ENCODE data around the gene LSM4. TPM values are rescaled to one million over a fixed set of nuclear protein-coding genes. Genes with fewer than 3 reads are reported as not detected.

Gene LSM4
- total and polyA plus RNA-seq, 2 experiments from 2014 or later: 591 to 637 TPM

GRCh38 chr19:18298601-18299000, 24.3 kb downstream of the LSM4 start:
- H2AFZ ChIP-seq: no peak overlapping the region
- H3K27me3 ChIP-seq (ENCODE audit: insufficient read depth): no peaks in the 10 kb centered on the region
- H3K36me3 ChIP-seq (ENCODE audit: insufficient read depth): no peaks in the 10 kb centered on the region
- no peaks in the 10 kb centered on the region for H4K20me1 ChIP-seq (replicated peaks; ENCODE audit: insufficient read depth)
- H3K9me2 ChIP-seq (ENCODE audit: insufficient read depth): no peaks in the 10 kb centered on the region
- H3K4me2 ChIP-seq: no peak overlapping the region
- Mint-ChIP-seq H3K4me1 (peaks cover 13% of the 10 kb centered on the region), H3K27me3 (ENCODE audit: insufficient read depth, low read depth, poor library complexity) (peaks cover 15% of the 10 kb centered on the region), H3K36me3 (ENCODE audit: low read depth) (no peaks in the 10 kb centered on the region), H3K9me3 (no peaks in the 10 kb centered on the region), H3K4me3 (no peak overlapping the region), H3K27ac (no peak overlapping the region)
- DNase-seq (ENCODE audit: low spot score) (no peak), ATAC-seq (no peak)
- no peak overlapping the region for H3K27ac ChIP-seq (ENCODE audit: low read depth)
- H3F3A ChIP-seq (replicated peaks; ENCODE audit: low read depth): peaks cover 16% of the 10 kb centered on the region
- H3K4me1 ChIP-seq (ENCODE audit: insufficient read depth): peaks cover 22% of the 10 kb centered on the region; the same call in 1 of the 2 replicates
- no peak for TF ChIP-seq NANOG (IDR thresholded peaks at IDR 0.05; ENCODE audit: borderline replicate concordance)
- TF ChIP-seq ZNF114 (CRISPR knock-in tag; IDR thresholded peaks at IDR 0.05): no peak
- no peak overlapping the region for H3K4me3 ChIP-seq
- no peaks in the 10 kb centered on the region; the same call in 1 of the 2 replicates for H3K79me2 ChIP-seq (replicated peaks; ENCODE audit: insufficient read depth)

GRCh38 chr19:18297308-18297707, 25.6 kb downstream of the LSM4 start:
- DNase-seq (ENCODE audit: low spot score) (no peak), ATAC-seq (no peak)
- no peaks in the 10 kb centered on the region for H3K27me3 ChIP-seq (ENCODE audit: insufficient read depth)
- Mint-ChIP-seq H3K36me3 (ENCODE audit: low read depth) (no peaks in the 10 kb centered on the region), H3K4me3 (no peak overlapping the region), H3K27ac (no peak overlapping the region), H3K27me3 (ENCODE audit: insufficient read depth, low read depth, poor library complexity) (peaks cover 17% of the 10 kb centered on the region), H3K9me3 (peaks cover 2% of the 10 kb centered on the region; the same call in 1 of the 3 replicates), H3K4me1 (peaks cover 17% of the 10 kb centered on the region)
- peaks cover 20% of the 10 kb centered on the region for H3K4me1 ChIP-seq (ENCODE audit: insufficient read depth)
- no peak overlapping the region for H2AFZ ChIP-seq
- H3K4me3 ChIP-seq: no peak overlapping the region
- H4K20me1 ChIP-seq (replicated peaks; ENCODE audit: insufficient read depth): no peaks in the 10 kb centered on the region
- H3F3A ChIP-seq (replicated peaks; ENCODE audit: low read depth): peaks cover 19% of the 10 kb centered on the region
- no peak overlapping the region for H3K27ac ChIP-seq (ENCODE audit: low read depth)
- no peak for TF ChIP-seq EZH2phosphoT487 (IDR thresholded peaks at IDR 0.05; ENCODE audit: unreplicated experiment)
- no peak for TF ChIP-seq ZNF331 (CRISPR knock-in tag; IDR thresholded peaks at IDR 0.05; ENCODE audit: low read depth)
- TF ChIP-seq STAT1 (IDR thresholded peaks at IDR 0.05; ENCODE audit: unreplicated experiment): no peak
- no peak for TF ChIP-seq REST (IDR thresholded peaks at IDR 0.05; ENCODE audit: unreplicated experiment)
- no peak for TF ChIP-seq ZNF462 (CRISPR knock-in tag; IDR thresholded peaks at IDR 0.05)
- TF ChIP-seq POLR2AphosphoS5 (IDR thresholded peaks at IDR 0.05; ENCODE audit: low read depth): no peak
- H3K79me2 ChIP-seq (replicated peaks; ENCODE audit: insufficient read depth): no peaks in the 10 kb centered on the region; the same call in 1 of the 2 replicates
- H3K4me2 ChIP-seq: no peak overlapping the region
- no peaks in the 10 kb centered on the region for H3K36me3 ChIP-seq (ENCODE audit: insufficient read depth)
- H3K9me2 ChIP-seq (ENCODE audit: insufficient read depth): no peaks in the 10 kb centered on the region

All from GM23338 (cell line).